Adrenal gland (tissue), 5 donors: ENCODE data around the gene GYPB.

Experiments used
- CTCF ChIP-seq, 6 experiments: fragments of 450-650 bp in 4 of 6; fragments of 200-600 bp in 2 of 6; sonication (generic) in 1 of 6; IDR thresholded peaks; 1 replicate in 5 of 6; 2 replicates in 1 of 6; pipeline versions ENCODE4 v1.5.1 to v1.8.0; 2016 to 2021; ENCODE audit warnings: antibody characterized with exemption in 6 of 6, mild to moderate bottlenecking in 2 of 6, moderate library complexity in 1 of 6
- POLR2A ChIP-seq, 2 donors: fragments of 450-650 bp; IDR thresholded peaks; one replicate each; pipeline ENCODE4 v1.6.1; 2017; ENCODE audit warnings: antibody characterized with exemption in 2 of 2, mild to moderate bottlenecking in 2 of 2, moderate library complexity in 1 of 2
- donor health status: DM: no; HTN: no; CAD: no.

GRCh38 chr4:144014808-144015207 is 4.4 kb downstream of the GYPB start:
- TF ChIP-seq CTCF (IDR thresholded peaks at IDR 0.05) (no peak), POLR2A (IDR thresholded peaks at IDR 0.05) (no peak)
